Inflammatory macrophage treated with lipopolysaccharide for 4 hours (primary cell): ENCODE measurements around the gene FER.

Experiments
- DNase-seq: peaks from one replicate; pipeline ENCODE4 v3.0.0-alpha.2; 2020

Gene FER

DNA sequence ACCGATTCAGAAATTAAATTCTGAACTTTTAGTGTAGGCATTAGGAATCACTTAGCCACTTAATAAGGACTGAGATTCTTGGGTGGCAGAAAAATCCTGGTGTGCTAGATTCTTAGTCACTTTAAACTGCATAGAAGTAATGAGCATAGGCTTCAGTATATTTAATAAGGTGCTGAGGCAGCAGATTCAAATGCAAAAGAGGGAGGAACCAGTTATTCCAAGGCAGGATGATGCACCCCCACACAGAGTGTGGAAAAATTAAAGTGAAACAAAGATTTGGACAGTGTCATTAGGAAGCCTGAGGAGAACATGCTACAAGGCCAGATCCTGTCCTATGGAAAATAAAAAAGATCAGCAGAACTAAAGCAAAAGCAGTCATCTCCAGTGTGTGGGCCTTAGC, 444.3 kb downstream of the FER start:
- no peak for DNase-seq

DNA sequence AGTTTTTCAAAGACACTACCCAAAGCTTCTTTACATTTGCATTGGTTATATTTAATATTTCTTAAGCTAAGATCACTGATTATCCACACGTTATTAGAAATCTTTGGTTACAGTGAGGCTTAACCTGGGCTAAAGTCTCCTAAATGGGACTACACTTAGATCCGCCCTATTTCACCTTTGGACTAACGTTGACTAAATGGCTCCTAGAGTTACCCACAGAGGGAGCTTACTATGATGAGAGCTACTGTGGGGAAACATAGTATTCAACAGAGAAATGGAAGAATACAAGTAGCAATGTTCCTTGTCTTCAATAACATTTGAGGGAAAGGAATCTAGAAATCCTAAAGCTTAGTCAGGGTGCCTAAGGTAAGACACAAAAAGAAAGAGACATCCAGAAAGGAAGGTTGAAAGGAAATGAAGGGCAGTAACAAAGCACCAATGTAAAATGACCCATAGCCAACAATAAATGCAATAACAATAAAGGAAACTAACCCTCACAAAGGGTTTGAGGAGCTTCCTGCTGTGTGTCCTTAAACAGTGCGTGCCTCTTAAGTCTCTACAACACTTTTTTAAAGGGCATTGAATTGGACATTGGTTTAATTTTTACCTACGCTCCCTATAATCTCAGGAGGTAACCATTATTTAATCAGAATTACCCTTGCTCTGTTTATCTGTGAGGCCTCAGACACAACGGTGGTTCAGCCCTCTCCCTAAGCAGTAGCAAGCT, 445.0 kb downstream of the FER start:
- no peak for DNase-seq

DNA sequence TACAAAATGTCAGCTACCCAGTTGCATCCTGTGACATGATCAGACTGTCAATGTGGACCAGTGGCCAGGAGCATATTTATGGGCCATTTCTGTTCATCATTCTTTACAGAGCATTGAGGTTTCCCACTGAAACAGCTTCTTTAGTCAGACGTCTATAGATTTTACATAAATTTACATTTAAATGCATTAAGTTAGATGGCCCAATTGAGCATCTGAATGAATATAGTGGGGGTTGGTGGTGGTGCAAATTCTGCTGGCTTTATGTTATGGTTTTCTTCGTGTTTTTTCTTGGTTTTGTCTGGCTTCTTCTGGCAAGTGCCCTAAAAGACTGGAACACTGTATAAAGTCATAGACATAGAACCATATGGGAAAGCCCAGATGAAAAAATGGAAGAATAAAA, 448.0 kb downstream of the FER start:
- DNase-seq = no peak

DNA sequence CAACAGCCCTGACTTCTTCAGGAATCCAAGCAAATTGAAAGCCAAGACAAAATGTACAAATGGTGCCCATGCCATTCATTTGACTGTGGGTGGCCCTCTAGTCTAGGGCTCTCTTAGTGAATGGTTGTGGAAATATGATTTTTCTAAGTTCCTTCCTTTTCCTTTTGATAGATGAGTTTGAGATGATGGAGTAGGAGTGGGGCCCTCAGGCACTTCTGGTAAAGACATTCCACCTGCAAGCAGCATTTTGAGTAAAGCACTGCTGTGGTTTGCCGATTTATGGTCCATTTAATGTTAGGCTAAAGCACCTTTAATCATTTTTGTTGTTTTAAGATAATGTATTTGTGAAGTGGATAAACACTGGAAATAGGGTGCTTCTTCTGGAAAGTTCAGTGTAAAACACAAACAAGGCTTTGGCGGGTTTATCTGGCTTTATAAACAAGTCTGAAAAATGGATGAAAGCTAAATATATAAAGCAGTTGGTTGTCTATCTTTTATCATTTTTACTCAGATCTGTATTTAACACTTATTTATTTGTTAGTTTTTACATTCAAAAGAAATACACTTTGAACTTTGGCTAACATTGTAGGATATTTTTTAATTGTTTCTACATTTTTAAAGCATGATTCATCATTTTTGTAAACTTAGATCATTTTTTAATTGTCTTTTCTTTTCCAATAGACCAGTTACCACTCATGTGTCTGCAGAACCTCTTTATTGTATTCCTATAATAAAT, 448.6 kb downstream of the FER start:
- DNase-seq = no peak

DNA sequence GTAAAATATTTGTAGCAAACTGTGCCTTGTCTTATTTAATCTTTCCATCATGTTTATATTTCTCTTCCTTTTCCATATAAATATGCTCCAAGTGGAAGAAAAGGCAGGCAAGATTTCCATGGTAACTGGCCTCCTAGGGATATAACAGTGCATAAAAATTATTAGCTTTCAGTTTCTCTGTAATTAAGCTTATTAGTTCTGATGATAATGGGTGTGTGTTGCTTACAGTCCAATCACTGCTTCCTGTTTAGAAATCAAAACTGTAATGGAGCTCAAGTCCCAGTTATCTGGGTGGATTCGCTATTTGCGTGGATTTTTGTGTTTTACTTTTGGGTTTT, 449.1 kb downstream of the FER start:
- no peak for DNase-seq

DNA sequence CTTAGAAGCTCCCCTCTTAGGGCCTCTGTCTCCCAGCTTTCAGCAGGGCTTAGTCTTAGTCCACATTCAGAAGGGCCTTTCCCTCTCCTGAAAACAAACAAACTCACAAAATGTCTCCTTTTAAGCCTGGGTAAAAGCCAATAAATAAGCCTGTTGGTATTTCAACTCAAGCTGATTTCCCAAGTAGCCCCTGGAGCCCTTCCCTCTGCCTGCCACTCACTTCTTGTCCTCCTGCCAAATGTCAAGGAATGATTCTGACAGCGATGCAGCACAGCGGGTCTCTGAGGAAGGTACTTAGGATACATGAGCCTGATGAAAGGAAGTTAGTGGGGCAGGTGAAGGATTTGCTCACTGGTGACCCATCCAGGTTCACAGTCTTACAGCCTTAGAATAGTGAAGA, 451.6 kb downstream of the FER start:
- DNase-seq = no peak

DNA sequence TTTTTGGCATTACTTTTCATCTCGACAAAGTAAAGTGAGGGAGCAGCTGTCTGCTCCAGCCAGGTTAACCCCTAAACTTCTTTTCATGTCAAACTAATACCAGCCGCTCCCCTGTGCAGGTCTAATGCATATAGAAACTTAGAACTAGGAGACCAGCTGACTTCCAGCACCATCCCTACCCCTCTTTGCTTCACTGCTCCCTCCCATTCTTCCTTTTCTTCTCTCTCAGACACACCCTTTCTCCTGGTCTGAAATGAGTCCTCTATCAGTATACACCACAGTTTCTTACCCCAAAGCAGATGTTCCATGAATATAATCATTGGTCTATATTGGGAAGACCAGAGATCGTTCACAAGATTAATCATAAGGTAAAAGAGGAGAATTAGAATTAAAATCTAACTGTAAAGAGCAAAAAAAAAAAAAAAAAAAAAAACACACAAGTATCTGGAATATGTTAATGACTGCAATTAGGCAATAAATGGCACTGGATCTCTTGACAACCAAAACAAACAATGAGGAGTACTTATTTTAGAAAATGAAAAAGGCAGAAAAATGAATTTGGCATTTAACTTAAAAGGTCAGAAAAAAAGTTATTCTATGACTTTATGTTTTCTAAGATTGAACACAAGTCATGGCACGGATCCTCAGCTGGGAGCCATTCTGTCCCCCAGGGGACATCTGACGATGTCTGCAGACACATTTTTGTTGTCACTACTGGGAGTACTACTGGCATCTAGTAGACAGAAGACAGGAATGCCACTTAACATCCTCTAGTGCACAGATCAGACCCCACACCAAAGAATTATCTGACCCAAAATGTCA, 452.3 kb downstream of the FER start:
- no peak for DNase-seq

DNA sequence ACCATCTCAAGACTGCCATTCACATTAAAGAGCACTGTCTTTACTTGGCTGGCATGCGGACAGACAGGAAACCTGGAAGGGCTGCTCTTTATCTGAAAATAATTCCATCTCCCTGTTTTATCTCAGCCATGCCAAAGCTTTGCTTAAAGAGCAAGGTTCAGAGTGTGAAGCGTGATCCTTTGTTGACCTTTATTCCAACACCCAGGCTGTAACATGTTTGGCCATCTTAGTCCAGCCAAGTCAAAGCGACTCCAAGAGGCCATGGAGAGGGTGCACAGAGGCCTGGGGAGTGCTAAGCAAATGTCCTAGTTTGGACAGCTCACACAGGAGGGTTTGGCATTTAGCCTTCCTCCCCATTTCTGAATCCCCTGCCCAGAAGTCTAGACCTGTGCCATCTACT, 467.3 kb downstream of the FER start:
- DNase-seq = no peak

DNA sequence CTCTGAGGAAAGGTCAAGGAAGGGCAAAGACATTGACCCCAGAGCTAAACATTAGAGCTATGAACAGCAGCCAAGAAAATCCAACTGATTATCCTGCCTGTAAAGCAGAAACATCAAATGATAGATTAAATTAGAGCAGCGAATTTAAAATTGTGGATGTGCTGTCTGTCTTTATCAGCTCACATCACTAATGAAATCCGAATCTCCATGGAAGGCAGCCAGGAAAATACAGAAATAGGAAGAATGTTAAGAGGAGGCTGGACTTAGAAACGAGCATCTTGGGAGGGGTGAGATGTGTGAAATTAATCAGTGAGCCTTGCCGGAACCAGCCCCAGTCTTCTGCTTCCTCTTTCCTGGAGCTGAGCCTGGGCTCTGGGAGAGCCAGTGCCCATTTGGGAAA, 471.1 kb downstream of the FER start:
- DNase-seq = no peak

DNA sequence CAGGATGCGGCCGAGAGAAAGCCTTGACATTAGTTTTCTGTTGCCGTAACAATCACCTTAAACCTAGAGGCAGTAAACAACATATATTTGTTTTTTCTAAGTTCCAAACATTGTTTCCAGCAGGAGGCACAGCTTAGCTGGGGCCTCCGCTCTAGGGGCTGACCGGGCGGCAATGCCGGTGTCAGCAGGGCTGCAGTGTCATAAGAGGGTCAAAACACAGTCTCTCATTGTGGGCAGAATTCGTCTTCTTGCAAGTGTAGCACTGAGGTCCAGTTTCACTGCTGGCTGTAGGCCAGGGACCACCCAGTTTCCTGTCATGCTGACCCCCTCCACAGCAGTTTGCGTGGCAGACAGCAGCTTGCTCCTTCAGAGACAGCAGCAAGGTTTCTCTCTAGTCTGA, 475.8 kb downstream of the FER start:
- DNase-seq = no peak

DNA sequence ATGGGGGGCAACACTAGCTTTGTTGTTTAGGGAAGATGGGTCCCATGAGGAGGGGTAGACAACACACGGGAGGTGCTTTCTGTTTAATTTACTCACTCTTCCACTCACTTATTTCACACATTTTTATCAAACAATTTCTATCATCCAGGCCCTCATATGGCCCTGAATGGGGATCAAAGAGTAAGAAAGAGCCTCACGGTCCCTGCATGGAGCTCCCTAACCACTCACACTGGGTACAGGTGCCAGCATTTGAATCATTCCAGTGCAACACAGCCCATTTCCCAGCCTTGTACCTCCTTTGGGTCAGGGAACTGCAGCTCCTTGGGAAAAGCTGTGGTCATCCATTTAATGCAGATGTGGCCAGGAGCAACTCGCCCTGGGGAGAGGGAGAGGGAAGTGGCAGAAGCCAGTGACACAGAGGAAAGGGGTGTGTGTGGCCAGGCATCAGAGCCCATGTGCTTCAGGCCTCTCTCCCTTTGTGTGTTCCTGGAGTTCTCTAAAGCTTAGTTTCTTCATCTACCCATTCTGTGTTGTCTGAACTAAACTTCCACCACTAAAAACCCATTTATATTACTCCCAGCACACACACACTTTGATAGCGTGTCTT, 476.7 kb downstream of the FER start:
- DNase-seq = no peak

DNA sequence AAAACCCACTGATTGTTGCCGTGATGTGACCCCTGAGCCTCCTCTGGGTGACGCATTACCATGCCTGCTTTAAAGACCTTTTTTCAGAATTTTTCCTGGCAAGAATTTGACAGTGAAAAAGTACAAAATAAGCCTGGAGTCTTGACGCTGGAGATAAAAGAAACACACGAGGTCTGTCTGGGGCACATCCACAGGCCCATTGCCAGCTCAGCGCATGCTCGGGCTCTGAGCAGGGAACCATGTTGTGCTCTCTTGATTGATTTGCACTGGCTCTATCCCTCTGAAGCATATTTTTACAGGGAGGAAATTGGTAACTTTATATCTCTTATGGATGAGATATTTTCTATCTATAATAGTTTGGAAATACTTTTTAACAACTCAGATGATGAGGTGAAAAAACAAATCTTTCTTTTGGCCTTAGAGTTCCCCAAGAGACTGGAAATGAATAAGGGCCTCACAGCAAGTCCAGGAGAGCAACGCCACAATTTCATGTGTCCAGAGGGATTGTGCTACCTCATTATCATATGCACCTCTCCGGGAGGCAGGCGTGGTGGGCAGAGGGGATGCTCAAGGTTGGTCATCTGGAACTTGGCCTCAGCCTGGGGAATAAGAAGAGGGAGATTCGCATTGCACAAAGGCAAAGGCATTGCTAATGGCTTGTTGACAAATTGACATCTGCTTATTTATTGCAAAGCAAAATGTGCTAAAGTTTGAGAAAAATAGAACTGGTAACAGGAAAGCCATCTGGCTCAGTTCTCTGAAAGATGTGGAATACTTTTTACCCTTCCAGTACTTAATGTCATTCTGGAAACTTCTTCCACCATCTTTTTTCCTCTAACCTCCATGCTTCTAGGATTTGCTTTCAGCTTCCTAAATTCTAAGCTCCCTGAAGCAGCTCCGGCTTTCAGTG, 478.3 kb downstream of the FER start:
- DNase-seq = no peak

DNA sequence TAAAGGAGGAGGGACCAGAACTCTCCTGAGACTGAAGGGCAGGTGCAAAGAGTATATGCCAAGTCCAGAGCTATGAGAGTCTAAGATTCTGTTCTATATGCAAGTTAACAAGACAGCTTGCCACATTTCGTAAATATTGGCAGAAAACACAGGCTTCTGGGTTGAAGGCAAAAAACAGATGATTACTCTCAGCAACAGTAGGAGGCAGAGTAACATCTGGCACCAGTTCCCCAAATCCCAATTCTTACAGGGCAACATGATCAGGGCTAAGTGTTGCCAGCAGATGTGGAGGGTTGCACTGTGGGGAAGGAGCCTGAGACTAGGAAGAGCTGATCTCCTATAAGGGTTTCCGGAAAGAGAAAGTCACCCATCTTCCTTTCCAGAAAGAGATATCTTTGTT, 482.7 kb downstream of the FER start:
- no peak for DNase-seq

DNA sequence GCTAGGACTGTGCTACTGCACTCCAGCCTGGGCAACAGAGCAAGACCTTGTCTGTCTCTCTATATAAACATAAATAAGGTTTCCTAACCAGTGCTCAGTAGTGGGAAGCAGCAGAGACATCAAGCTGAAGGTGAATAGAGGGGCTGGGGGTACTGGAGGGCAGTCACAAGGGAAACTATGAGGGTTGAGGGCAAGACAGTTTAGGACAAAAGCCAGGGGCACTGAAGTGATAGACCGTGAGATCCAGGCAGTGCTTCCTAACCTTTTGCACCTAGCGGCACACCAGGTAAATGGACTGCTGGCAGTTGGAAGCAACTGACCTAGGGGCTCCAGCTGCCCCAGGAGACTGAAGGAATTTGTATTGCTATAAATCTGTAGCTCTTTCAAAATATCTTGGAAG, 483.6 kb downstream of the FER start:
- no peak for DNase-seq

DNA sequence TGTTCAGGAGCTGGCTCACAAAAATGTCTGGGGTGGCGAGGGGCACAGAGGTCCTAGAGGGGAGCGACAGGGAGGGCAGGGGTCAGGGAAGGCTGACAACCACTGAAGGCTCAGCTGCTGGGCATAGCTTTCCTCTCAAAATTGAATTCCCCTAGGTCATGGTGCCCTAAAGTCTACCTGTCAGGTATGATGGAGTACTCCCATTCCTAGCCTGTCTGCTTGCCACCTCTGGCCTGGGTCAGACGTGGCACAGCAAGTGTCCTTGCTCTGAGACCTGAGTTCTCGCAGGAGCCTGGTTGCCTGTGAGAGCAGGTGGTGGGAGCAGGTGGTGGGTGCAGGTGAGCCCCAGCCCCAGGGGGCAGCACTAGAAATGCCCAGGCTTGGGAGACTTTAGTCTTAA, 486.7 kb downstream of the FER start:
- no peak for DNase-seq

DNA sequence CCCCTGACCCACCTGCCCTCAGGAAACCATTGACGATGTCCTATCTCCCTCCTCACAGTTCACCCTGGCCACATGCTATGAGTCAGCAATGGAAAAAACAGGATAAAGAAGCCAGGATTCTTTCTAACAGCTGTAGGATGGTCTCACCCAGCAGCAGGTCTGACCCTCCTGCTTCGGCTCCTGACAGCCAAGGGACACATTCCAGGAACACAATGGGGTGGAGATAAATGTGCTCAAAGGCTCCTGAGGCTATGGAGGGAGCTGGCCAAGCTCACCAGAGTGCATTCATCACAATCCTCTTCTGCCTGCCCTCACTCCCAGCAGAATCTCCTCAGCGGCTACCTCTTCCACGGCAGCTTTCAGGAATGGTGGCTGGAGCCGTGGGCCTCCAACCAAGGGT, 491.8 kb downstream of the FER start:
- DNase-seq = no peak

DNA sequence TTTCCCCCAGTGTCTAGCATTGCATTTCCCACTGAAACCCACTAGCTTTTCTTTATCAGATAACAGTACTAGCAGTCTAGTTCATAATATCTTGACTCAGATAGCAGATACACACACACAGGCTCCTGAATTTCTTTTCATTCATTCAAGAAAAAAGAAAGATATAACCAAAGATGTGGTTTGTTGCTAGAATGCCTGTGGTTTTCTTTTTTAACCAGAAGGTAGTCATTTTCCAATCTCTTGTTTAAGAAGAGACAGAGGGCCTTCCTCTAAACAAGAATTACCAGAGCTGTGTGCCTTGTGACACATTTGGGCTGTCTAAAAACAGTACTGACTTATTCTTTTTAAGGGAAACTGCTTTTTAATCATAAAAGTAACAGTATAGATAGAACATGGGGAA, 494.8 kb downstream of the FER start:
- DNase-seq = no peak

DNA sequence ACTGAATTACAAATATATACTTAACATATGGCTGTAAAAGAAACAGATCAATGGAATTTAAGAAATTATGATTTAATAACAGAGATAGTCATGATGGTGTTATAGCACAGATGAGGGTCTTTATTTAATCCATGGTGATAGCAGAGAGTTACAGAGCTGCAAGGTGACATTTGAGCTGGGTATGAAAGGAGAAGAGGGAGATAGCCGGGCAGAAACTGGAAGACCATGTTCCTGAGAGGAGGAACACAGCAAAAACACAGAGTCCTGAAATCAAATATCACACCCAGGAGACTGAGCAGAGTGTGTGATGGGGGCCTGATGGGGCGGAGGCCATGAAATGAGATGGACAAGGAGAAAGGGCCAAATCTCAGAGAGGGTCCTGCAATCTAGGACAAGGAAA, 498.7 kb downstream of the FER start:
- no peak for DNase-seq
